Uterus (tissue), 4 donors: ENCODE measurements around the gene TNFRSF18. TPM values are rescaled to one million over a fixed set of nuclear protein-coding genes. Genes with fewer than 3 reads are reported as not detected.

ENCODE experiments used
- DNase-seq, 2 donors: peaks; one replicate each; pipeline ENCODE4 v3.0.0-alpha.2; 2019 to 2020
- H3K27ac ChIP-seq, 2 donors: fragments of 200-600 bp; sonication (generic); 1 replicate in 1 of 2; 2 replicates in 1 of 2; pipeline ENCODE4 v1.5.1; 2016 to 2018
- H3K27me3 ChIP-seq, 2 donors: fragments of 200-600 bp; sonication (generic); one replicate each; pipeline ENCODE4 v1.5.1; 2018 to 2019; ENCODE audit warnings: control low read depth in 1 of 2
- H3K36me3 ChIP-seq, 2 donors: fragments of 200-600 bp; sonication (generic); one replicate each; pipeline ENCODE4 v1.5.1; 2019; ENCODE audit warnings: control low read depth in 1 of 2
- H3K4me1 ChIP-seq, 2 donors: fragments of 200-600 bp; sonication (generic); one replicate each; pipeline ENCODE4 v1.5.1; 2018 to 2019; ENCODE audit warnings: control low read depth in 1 of 2
- H3K4me3 ChIP-seq, 2 donors: fragments of 200-600 bp; sonication (generic); 1 replicate in 1 of 2; 2 replicates in 1 of 2; pipeline ENCODE4 v1.5.1; 2018 to 2019; ENCODE audit warnings: mild to moderate bottlenecking in 1 of 2
- H3K9me3 ChIP-seq, 2 donors: fragments of 200-600 bp; sonication (generic); one replicate each; pipeline ENCODE4 v1.5.1; 2019; ENCODE audit warnings: control low read depth in 1 of 2
- CTCF ChIP-seq, 4 experiments: fragments of 200-600 bp in 2 of 4; fragments of 450-650 bp in 2 of 4; sonication (generic) in 2 of 4; IDR thresholded peaks; one replicate each; pipeline ENCODE4 v1.5.1; 2016 to 2019; ENCODE audit warnings: antibody characterized with exemption in 4 of 4, mild to moderate bottlenecking in 2 of 4, moderate library complexity in 1 of 4
- POLR2A ChIP-seq, 2 donors: fragments of 450-650 bp; IDR thresholded peaks; one replicate each; pipeline ENCODE4 v1.6.1; 2016; ENCODE audit warnings: antibody characterized with exemption in 2 of 2, mild to moderate bottlenecking in 1 of 2, moderate library complexity in 1 of 2
- intact Hi-C: fragments of 100-400 bp; cut with DNase I; formaldehyde crosslinking; loops from one replicate; pipeline ENCODE4 v1.15.1; 2023; ENCODE audit warnings: low total_unique reads
- total RNA-seq, 4 donors: library from RNA; depleted of rRNA in 3 of 4; stranded (reverse); fragments of >200 nt in 3 of 4; gene quantifications; one replicate each; pipeline versions ENCODE4 v1.1.0 to v1.2.4, GENCODE V29; 2014 to 2023
- donor health status: DM: yes; HTN: yes; CAD: no.

The TNFRSF18 gene
- total RNA-seq, 4 donors from 2014 or later = 0.37 to 2.6 TPM; not detected in 2

GRCh38 chr1:1191734-1192133 is 14.7 kb downstream of the TNFRSF18 start:
- Histone ChIP-seq H3K36me3 (no peaks in the 10 kb centered on the region), H3K4me1 (no peaks in the 10 kb centered on the region), H3K9me3 (no peaks in the 10 kb centered on the region), H3K4me3 (no peak overlapping the region), H3K27me3 (no peaks in the 10 kb centered on the region), H3K27ac (no peak overlapping the region)
- DNase-seq = no peak
- intact Hi-C loops = no loop called here
- TF ChIP-seq POLR2A (IDR thresholded peaks at IDR 0.05) = no peak
- no peak for TF ChIP-seq CTCF (IDR thresholded peaks at IDR 0.05)

GRCh38 chr1:1189111-1189510 is 17.3 kb downstream of the TNFRSF18 start:
- Histone ChIP-seq H3K9me3 (no peaks in the 10 kb centered on the region), H3K27ac (no peak overlapping the region), H3K36me3 (no peaks in the 10 kb centered on the region), H3K27me3 (no peaks in the 10 kb centered on the region), H3K4me1 (no peaks in the 10 kb centered on the region), H3K4me3 (no peak overlapping the region)
- intact Hi-C loops = no loop called here
- no peak for DNase-seq
- no peak for TF ChIP-seq POLR2A (IDR thresholded peaks at IDR 0.05)
- no peak for TF ChIP-seq CTCF (IDR thresholded peaks at IDR 0.05)

DNA sequence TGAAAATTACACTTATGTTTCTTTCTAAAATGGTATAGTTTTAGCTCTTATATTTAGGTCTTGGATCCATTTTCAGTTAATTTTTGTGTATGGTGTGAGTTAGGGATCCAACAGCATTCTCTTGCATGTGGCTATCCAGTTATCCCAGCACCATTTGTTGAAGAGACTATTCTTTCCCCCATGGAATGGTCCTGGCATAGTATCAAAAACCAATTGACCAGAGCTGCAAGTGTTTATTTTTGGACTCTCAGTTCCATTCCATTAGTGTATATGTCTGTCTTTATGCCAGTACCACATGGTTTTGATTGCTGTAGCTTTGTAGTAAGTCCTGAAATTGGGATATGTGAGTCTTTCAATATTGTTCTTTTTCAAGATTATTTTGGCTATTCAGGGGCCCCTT is 18.5 kb downstream of the TNFRSF18 start:
- DNase-seq = no peak
- Histone ChIP-seq H3K27me3 (no peaks in the 10 kb centered on the region), H3K36me3 (no peaks in the 10 kb centered on the region), H3K27ac (no peak overlapping the region), H3K4me3 (no peak overlapping the region), H3K9me3 (no peaks in the 10 kb centered on the region), H3K4me1 (no peaks in the 10 kb centered on the region)
- intact Hi-C loops = no loop called here
- TF ChIP-seq POLR2A (IDR thresholded peaks at IDR 0.05) (no peak), CTCF (IDR thresholded peaks at IDR 0.05) (no peak)

DNA sequence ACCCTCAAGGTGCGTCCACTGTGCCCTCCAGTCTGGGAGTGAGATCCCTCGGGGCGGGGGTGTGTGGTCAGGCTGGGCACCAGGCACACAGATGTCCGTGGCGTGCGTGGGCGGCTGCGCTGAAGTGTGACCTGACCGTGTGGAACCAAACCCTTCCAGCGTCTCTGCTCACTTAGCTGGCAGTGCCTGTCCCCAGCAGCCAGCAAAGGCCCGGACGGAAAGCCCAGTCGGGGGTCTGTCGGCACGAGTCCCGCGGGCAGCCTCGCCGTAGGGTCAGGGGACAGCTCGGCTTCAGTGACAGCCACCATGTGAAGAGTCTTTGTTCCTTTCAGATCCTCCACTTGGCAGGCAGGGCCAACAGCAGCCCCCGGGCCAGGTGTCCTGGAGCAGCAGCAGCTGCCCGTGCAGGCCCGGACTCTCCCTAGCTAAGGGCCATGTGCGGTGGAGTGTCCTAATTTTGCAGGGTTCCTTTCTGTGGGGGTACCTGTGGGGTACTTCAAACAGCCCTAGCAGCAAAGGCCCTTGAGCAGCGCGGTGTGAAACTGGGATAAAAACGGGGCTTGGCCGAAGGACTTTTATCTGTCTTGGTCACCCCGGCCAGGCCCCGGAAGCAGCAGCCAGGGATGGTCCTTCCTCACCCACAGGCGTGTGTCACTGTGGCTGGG is 21.2 kb downstream of the TNFRSF18 start:
- Histone ChIP-seq H3K27ac (no peak overlapping the region), H3K4me3 (no peak overlapping the region), H3K27me3 (no peaks in the 10 kb centered on the region), H3K4me1 (no peaks in the 10 kb centered on the region), H3K36me3 (no peaks in the 10 kb centered on the region), H3K9me3 (no peaks in the 10 kb centered on the region)
- no peak for TF ChIP-seq CTCF (IDR thresholded peaks at IDR 0.05)
- no peak for TF ChIP-seq POLR2A (IDR thresholded peaks at IDR 0.05)
- no peak for DNase-seq
- intact Hi-C loops = no loop called here

GRCh38 chr1:1183833-1184775 is 22.3 kb downstream of the TNFRSF18 start:
- no peaks in the 10 kb centered on the region for H3K27me3 ChIP-seq
- TF ChIP-seq CTCF (IDR thresholded peaks at IDR 0.05) = no peak
- TF ChIP-seq POLR2A (IDR thresholded peaks at IDR 0.05) = no peak
- H3K36me3 ChIP-seq = no peaks in the 10 kb centered on the region
- H3K9me3 ChIP-seq = no peaks in the 10 kb centered on the region
- no peak overlapping the region for H3K27ac ChIP-seq
- DNase-seq = no peak
- no peak overlapping the region for H3K4me3 ChIP-seq
- H3K4me1 ChIP-seq = no peaks in the 10 kb centered on the region
- intact Hi-C loops = no loop called here
